Left colon (tissue), 2 donors: ENCODE data around the gene LUC7L2. TPM values are rescaled to one million over a fixed set of nuclear protein-coding genes. Genes with fewer than 3 reads are reported as not detected.
"Not testable (repeated sequence)": the region's sequence is repeated elsewhere in the genome, so short reads cannot be mapped to it uniquely, and the experiment has no call there.

Experiments used
- ATAC-seq: fragments of 200-7000 bp; cut with Tn5 transposase; one replicate; pipeline ENCODE4 v1.9.1; 2020; ENCODE audit warnings: mild to moderate bottlenecking, moderate library complexity
- DNase-seq, 2 donors: peaks; one replicate each; pipeline ENCODE4 v3.0.0-alpha.2; 2020
- intact Hi-C, 2 donors: fragments of 100-400 bp; cut with DNase I in 1 of 2; cut with micrococcal nuclease in 1 of 2; formaldehyde crosslinking; loops; one replicate each; pipeline versions ENCODE4 v1.11.2 to v1.14.0; 2022; cut with DNase I, micrococcal nuclease
- total RNA-seq, 2 donors: library from RNA; stranded (reverse); fragmentation: NEBNext Ultra II Directional; extraction: Animal tissue kit (Norgen Biotek cat#: 25700); gene quantifications; one replicate each; pipeline ENCODE4 v1.2.1, GENCODE V29; 2021
- donor health status: DM: no; HTN: no; CAD: no.
- donor health status: DM: yes; HTN: yes; CAD: no.

Gene LUC7L2
- total RNA-seq, 2 donors from 2014 or later: 70.0 to 70.8 TPM

GRCh38 chr7:139468281-139468680 lies 108.6 kb downstream of the LUC7L2 start:
- intact Hi-C loops: not testable (repeated sequence)
- DNase-seq (peak in 1 of 2 donors; percentile 25), ATAC-seq (peak; percentile 58)

- DNase-seq: no peak
- ATAC-seq: no peak
Measured at GRCh38 chr7:139471740-139472353, 112.2 kb downstream of the LUC7L2 start.

More at GRCh38 chr7:139471740-139472353, 112.2 kb downstream of the LUC7L2 start:
- intact Hi-C loops: no loop called here

Other genes starting within 250 kb of the LUC7L2 start
- gene UBN2, start 128.7 kb upstream of the LUC7L2 start, total RNA-seq: 10 to 100 TPM; 17.6 to 18.8 TPM
- 10 to 100 TPM; 18.8 to 23.5 TPM for gene FMC1, start 18.6 kb upstream of the LUC7L2 start, total RNA-seq
- gene KLRG2, start 123.8 kb downstream of the LUC7L2 start, total RNA-seq: under 1 TPM; 0.20 to 0.24 TPM
- gene CLEC2L, start 163.8 kb downstream of the LUC7L2 start, total RNA-seq: not detected